Adrenal gland (tissue), 12 donors: ENCODE data around the gene CSRP1. TPM values are rescaled to one million over a fixed set of nuclear protein-coding genes. Genes with fewer than 3 reads are reported as not detected.
"Not testable (repeated sequence)": the region's sequence is repeated elsewhere in the genome, so short reads cannot be mapped to it uniquely, and the experiment has no call there.

Experiments used
- DNase-seq, 7 donors: peaks; one replicate each; pipeline ENCODE4 v3.0.0-alpha.2; 2019 to 2020
- H3K27ac ChIP-seq, 5 donors: fragments of 200-600 bp; sonication (generic) in 4 of 5; 1 replicate in 3 of 5; 2 replicates in 2 of 5; pipeline versions ENCODE4 v1.5.1 to v1.8.0; 2016 to 2020; ENCODE audit warnings: mild to moderate bottlenecking in 1 of 5
- H3K27me3 ChIP-seq: fragments of 200-600 bp; 2 replicates; pipeline ENCODE4 v1.8.0; 2021
- H3K36me3 ChIP-seq, 2 donors: fragments of 200-600 bp; replicated peaks in 1 of 2; 1 replicate in 1 of 2; 2 replicates in 1 of 2; pipeline versions ENCODE4 v1.5.1 to v1.8.0; 2018 to 2022
- H3K4me1 ChIP-seq, 2 donors: fragments of 200-600 bp; replicated peaks in 1 of 2; 1 replicate in 1 of 2; 2 replicates in 1 of 2; pipeline versions ENCODE4 v1.5.1 to v1.8.0; 2018 to 2021
- H3K4me3 ChIP-seq, 4 donors: fragments of 200-600 bp; sonication (generic) in 3 of 4; one replicate each; pipeline ENCODE4 v1.5.1; 2016 to 2018
- H3K9me3 ChIP-seq, 3 donors: fragments of 200-600 bp; sonication (generic) in 1 of 3; replicated peaks in 1 of 3; 1 replicate in 2 of 3; 2 replicates in 1 of 3; pipeline versions ENCODE4 v1.5.1 to v1.8.0; 2016 to 2021
- POLR2A ChIP-seq, 2 donors: fragments of 450-650 bp; IDR thresholded peaks; one replicate each; pipeline ENCODE4 v1.6.1; 2017; ENCODE audit warnings: antibody characterized with exemption in 2 of 2, mild to moderate bottlenecking in 2 of 2, moderate library complexity in 1 of 2
- WGBS, 4 donors: extraction: QIAGEN DNeasy Blood & Tissue Kit in 2 of 4; methylation state at CpG; one replicate each; pipeline versions ENCODE4 v1.1.5 to v1.1.7; 2013 to 2017; 5-methylcytosine and 5-hydroxymethylcytosine counted together
- intact Hi-C, 2 donors: fragments of 100-400 bp; cut with DNase I; formaldehyde crosslinking; loops; one replicate each; pipeline versions ENCODE4 v1.14.1 to v1.15.0; 2022 to 2023
- polyA plus RNA-seq, 3 donors: library from polyadenylated mRNA; stranded (reverse); fragments of 200-250 nt in 2 of 3; fragments of 350-450 nt in 1 of 3; fragmentation: Illumina TruSeq in 1 of 3; extraction: RNeasy Lipid Tissue Mini Kit (QIAGEN cat#74804) in 1 of 3; gene quantifications; one replicate each; pipeline ENCODE4 v1.2.3, GENCODE V29; 2013 to 2014
- total RNA-seq, 9 donors: library from RNA; depleted of rRNA in 4 of 9; stranded (reverse); fragments of >200 nt in 4 of 9; fragments of 120-200 nt in 1 of 9; fragmentation: NEBNext Ultra II Directional in 1 of 9; extraction: Animal tissue kit (Norgen Biotek cat#: 25700) in 1 of 9; gene quantifications; one replicate each; pipeline versions ENCODE4 v1.1.0 to v1.2.4, GENCODE V29; 2013 to 2023
- TF ChIP-seq, protein P1 (sequence below), 6 experiments: fragments of 450-650 bp in 4 of 6; fragments of 200-600 bp in 2 of 6; sonication (generic) in 1 of 6; IDR thresholded peaks; 1 replicate in 5 of 6; 2 replicates in 1 of 6; pipeline versions ENCODE4 v1.5.1 to v1.8.0; 2016 to 2021; ENCODE audit warnings: antibody characterized with exemption in 6 of 6, mild to moderate bottlenecking in 2 of 6, moderate library complexity in 1 of 6
- donor health status: healthy with polysubstance abuse.
- donor health status: Bipolar disorder and iron deficiency.
- donor health status: DM: yes; HTN: yes; CAD: no.
- donor health status: DM: no; HTN: no; CAD: no.
- donor health status: DM: no; HTN: no; CAD: no.
- donor health status: DM: yes; HTN: yes; CAD: no.

The CSRP1 gene
- total and polyA plus RNA-seq, 12 donors: 30.5 to 470 (median 138) TPM

DNA sequence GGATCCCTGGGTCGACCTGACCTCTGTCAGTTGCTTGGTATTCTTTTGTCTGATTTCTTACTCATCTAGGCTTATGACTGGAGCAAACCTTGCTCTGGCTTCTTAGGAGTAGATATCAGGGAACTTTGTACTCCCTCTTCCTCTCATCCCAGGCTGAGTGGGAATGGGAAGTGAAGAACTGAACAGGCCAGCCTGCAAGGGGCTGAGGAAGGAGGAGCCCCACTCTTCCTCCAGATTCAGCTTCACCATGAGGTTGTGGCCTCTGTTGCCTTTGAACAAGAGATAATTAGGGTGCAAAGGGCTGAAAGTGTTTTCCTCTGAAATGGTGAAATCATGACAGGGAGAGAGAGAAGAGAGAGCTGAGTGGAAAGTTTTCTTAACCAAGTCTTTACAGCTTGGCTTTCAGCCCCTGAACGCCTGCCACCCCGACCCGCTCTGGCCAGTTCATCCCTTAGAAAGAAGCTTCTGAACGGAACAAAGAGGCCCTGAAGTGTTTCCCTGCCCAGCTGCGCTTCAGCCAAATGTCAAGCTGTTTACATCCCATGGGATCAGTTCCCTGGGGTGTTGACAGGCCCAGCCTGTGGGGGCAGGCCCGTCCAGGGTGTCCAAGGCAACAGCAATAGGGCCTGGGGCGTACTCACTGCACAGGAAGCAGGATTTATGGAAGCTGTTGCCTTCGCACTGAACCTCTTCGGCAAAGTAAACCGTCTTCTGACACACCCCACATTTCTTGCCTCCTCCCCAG lies 11.2 kb downstream of the CSRP1 start:
- WGBS, 4 donors: 61 to 86% (median 71%) methylated on average over 8 to 11 of the region's 11 CpGs
- no peak overlapping the region for H3K4me3 ChIP-seq
- peaks cover 0 to 4% of the 10 kb centered on the region in 2 donors for H3K36me3 ChIP-seq
- DNase-seq: peak in 6 of 7 donors; percentile 36 to 85 (median 60)
- no peaks in the 10 kb centered on the region for H3K9me3 ChIP-seq
- intact Hi-C loops: no loop called here
- peak overlapping the region in 3 of 5 donors; percentile 10 to 86 (median 42) for H3K27ac ChIP-seq
- H3K27me3 ChIP-seq: no peaks in the 10 kb centered on the region
- peaks cover 8 to 54% of the 10 kb centered on the region in 2 donors for H3K4me1 ChIP-seq
- TF ChIP-seq, protein P1, sequence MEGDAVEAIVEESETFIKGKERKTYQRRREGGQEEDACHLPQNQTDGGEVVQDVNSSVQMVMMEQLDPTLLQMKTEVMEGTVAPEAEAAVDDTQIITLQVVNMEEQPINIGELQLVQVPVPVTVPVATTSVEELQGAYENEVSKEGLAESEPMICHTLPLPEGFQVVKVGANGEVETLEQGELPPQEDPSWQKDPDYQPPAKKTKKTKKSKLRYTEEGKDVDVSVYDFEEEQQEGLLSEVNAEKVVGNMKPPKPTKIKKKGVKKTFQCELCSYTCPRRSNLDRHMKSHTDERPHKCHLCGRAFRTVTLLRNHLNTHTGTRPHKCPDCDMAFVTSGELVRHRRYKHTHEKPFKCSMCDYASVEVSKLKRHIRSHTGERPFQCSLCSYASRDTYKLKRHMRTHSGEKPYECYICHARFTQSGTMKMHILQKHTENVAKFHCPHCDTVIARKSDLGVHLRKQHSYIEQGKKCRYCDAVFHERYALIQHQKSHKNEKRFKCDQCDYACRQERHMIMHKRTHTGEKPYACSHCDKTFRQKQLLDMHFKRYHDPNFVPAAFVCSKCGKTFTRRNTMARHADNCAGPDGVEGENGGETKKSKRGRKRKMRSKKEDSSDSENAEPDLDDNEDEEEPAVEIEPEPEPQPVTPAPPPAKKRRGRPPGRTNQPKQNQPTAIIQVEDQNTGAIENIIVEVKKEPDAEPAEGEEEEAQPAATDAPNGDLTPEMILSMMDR (IDR thresholded peaks at IDR 0.05): no peak
- no peak for TF ChIP-seq POLR2A (IDR thresholded peaks at IDR 0.05)

DNA sequence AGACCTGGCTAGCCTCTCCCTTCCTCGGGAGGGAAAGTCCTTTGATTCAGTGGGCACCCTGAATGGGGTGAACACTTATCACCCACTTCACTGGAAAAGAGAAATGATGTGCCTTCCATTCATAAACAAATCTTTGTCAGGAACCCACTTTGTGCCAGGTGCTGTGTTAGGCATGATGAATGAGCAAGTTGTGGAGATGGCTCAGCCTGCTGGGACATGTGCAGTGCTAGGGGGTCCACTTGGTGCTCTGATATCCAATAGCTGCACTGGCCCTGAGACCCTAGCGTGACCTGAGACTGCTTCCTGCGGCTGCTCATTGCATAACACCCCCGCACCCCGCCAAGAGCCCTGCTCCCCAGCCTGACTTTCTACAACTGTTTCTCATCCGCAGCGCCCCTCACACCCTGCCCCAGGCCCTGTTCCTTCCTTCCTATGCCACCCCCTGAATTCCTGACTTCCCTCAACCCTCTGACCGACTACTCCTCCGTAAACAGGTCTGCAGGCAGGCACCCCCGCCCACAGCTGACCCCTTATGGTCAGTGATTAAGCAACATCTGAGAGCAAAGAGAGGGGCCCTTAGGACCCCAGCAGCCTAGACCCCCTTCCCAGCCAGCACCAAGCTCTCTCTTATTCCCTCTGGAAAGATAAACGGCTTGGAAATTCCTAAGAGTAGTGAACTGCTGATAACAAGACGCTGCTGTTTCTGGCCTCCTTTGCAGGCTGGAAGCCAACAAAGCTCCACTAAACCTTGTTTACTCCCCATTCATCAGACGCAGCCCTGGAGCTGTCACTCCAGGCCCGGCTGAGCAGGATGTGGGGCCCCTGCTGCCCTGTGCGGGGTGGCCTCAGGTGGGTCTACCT lies 12.9 kb downstream of the CSRP1 start:
- TF ChIP-seq, protein P1 (IDR thresholded peaks at IDR 0.05): no peak
- no peak for TF ChIP-seq POLR2A (IDR thresholded peaks at IDR 0.05)
- Histone ChIP-seq H3K36me3 (peaks cover 0 to 6% of the 10 kb centered on the region in 2 donors), H3K27me3 (no peaks in the 10 kb centered on the region), H3K27ac (peak overlapping the region in 3 of 5 donors; percentile 33 to 86 (median 42)), H3K9me3 (no peaks in the 10 kb centered on the region), H3K4me3 (no peak overlapping the region), H3K4me1 (peaks cover 20 to 67% of the 10 kb centered on the region in 2 donors)
- intact Hi-C loops: no loop called here
- WGBS, 4 donors: 19 to 32% (median 25%) methylated on average over 12 to 15 of the region's 15 CpGs
- DNase-seq: peak in 6 of 7 donors; percentile 62 to 82 (median 68)

DNA sequence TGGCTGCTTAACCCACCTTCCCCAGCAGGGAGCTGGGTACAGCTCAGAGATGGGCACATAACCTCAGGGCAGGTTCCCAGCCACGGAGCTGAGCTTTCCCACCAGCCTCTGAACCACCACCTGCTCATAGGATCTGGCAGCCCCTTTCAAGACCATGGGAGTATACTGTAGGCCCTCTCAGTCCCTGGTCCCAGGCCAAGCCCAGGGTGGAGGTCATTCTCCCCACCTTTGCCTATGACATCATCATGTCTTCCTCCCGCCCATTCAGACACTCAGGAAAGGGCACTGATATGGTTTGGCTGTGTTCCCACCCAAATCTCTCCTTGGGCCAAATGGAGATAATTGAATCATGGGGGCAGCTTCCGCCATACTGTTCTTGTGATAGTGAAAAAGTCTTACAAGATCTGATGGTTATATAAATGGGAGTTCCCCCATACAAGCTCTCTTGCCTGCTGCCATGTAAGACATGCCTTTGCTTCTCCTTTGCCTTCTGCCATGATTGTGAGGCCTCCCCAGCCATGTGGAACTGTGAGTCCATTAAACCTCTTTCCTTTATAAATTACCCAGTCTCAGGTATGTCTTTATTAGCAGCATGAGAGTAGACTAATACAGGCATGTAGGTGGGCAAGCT lies 13.8 kb downstream of the CSRP1 start:
- Histone ChIP-seq H3K27ac (peak overlapping the region in 3 of 5 donors; percentile 2 to 86 (median 43)), H3K36me3 (peaks cover 0 to 12% of the 10 kb centered on the region in 2 donors), H3K4me1 (peaks cover 25 to 76% of the 10 kb centered on the region in 2 donors)
- H3K9me3 ChIP-seq, DNase-seq, H3K4me3 ChIP-seq, H3K27me3 ChIP-seq, intact Hi-C loops: not testable (repeated sequence)
- 76 to 92% (median 86%) methylated on average over 3 of the region's 3 CpGs for WGBS, 4 donors

DNA sequence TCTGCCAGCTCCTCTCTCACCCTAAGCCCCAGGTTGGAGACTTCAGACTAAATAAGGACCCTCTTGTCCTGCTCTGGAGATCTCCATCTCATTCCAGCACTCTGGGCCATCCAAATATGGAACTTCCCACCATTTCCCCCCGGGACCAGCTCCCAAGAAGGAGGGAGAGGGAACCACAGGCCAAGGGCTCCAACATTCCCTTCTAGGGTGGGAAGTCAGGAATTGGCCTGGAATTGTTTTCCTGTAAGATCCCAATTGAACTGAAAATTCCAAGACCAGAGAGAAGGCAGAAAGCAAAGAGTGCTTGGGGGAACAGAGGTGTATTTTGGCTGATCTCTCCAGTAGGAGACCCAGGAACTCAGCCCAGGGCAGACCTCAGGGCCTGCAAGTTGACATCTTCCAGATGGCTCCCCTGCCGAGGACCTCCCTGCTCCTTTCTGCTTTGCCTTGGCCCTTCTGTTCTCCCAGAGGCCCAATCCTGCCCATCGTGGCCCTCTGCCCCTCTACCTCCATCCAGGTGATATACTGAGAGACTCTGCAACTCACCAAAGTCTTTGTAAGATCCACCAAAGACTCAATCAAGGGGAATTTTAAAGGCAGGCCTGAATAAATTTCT lies 14.9 kb downstream of the CSRP1 start:
- 48 to 81% (median 79%) methylated on average over 3 of the region's 3 CpGs for WGBS, 4 donors
- H3K9me3 ChIP-seq: no peaks in the 10 kb centered on the region
- no peaks in the 10 kb centered on the region for H3K27me3 ChIP-seq
- no peak overlapping the region for H3K4me3 ChIP-seq
- H3K27ac ChIP-seq: peak overlapping the region in 2 of 5 donors; percentile 43 to 86
- peaks cover 0 to 17% of the 10 kb centered on the region in 2 donors for H3K36me3 ChIP-seq
- intact Hi-C loops: no loop called here
- TF ChIP-seq, protein P1 (IDR thresholded peaks at IDR 0.05): no peak
- no peak for DNase-seq
- peaks cover 25 to 81% of the 10 kb centered on the region in 2 donors for H3K4me1 ChIP-seq
